DOHH2 (cell line): ENCODE results near the gene RELN.

Experiments
- H3F3A ChIP-seq: fragments of 200-600 bp; sonication (generic), shearing (Covaris generic); 2 replicates; pipeline ENCODE4 v1.6.0; 2016; ENCODE audit warnings: antibody characterized with exemption, mild to moderate bottlenecking; ENCODE audit not compliant: control insufficient read depth, insufficient read depth
- H3K27ac ChIP-seq: fragments of 200-600 bp; sonication (generic); 2 replicates; pipeline ENCODE4 v1.5.1; 2014; ENCODE audit warnings: low read depth, mild to moderate bottlenecking, low read length, moderate library complexity
- H3K27me3 ChIP-seq: fragments of 200-600 bp; sonication (generic); 2 replicates; pipeline ENCODE4 v1.6.1; 2014; ENCODE audit warnings: mild to moderate bottlenecking, low read length, mixed read lengths; ENCODE audit not compliant: control insufficient read depth
- H3K36me3 ChIP-seq: fragments of 200-600 bp; sonication (generic); 2 replicates; pipeline ENCODE4 v1.6.1; 2014; ENCODE audit warnings: mild to moderate bottlenecking, low read length, moderate library complexity, mixed read lengths; ENCODE audit not compliant: control insufficient read depth
- H3K4me1 ChIP-seq: fragments of 200-600 bp; sonication (generic); 2 replicates; pipeline ENCODE4 v1.6.1; 2014; ENCODE audit warnings: mild to moderate bottlenecking, low read length, mixed read lengths; ENCODE audit not compliant: control insufficient read depth
- H3K4me2 ChIP-seq: fragments of 200-600 bp; sonication (generic); 2 replicates; pipeline ENCODE4 v1.6.0; 2014; ENCODE audit warnings: mild to moderate bottlenecking, low read length, moderate library complexity
- H3K4me3 ChIP-seq: fragments of 200-600 bp; sonication (generic); 2 replicates; pipeline ENCODE4 v1.5.1; 2014; ENCODE audit warnings: mild to moderate bottlenecking, low read length, mixed read lengths
- H3K79me2 ChIP-seq: fragments of 200-600 bp; sonication (generic); 2 replicates; pipeline ENCODE4 v1.6.1; 2014; ENCODE audit warnings: mild to moderate bottlenecking, low read length, mixed read lengths; ENCODE audit not compliant: control insufficient read depth
- H3K9me2 ChIP-seq: fragments of 200-600 bp; sonication (generic); replicated peaks from 2 replicates; pipeline ENCODE4 v1.6.1; 2014; ENCODE audit warnings: mild to moderate bottlenecking, low read length, mixed read lengths; ENCODE audit not compliant: control insufficient read depth
- H3K9me3 ChIP-seq: fragments of 200-600 bp; sonication (generic); 2 replicates; pipeline ENCODE4 v1.6.1; 2014; ENCODE audit warnings: antibody characterized with exemption, low read length, mixed read lengths; ENCODE audit not compliant: control insufficient read depth, insufficient read depth
- H4K20me1 ChIP-seq: fragments of 200-600 bp; sonication (generic); 2 replicates; pipeline ENCODE4 v1.6.0; 2014; ENCODE audit warnings: low read depth, mild to moderate bottlenecking, antibody characterized with exemption, low read length, moderate library complexity; ENCODE audit not compliant: control insufficient read depth, insufficient read depth
- EZH2phosphoT487 ChIP-seq: fragments of 200-600 bp; sonication (generic); IDR thresholded peaks from 2 replicates; pipeline ENCODE4 v1.6.1; 2017; ENCODE audit warnings: borderline replicate concordance, mild to moderate bottlenecking, antibody characterized with exemption, low read length, moderate library complexity, mixed read lengths
- TF ChIP-seq, protein P1 (sequence below): fragments of 200-600 bp; sonication (generic); IDR thresholded peaks from one replicate; pipeline ENCODE4 v1.5.1; 2014; ENCODE audit warnings: antibody characterized with exemption, mild to moderate bottlenecking, low read depth, low read length; ENCODE audit not compliant: poor library complexity, severe bottlenecking

Gene RELN

DNA sequence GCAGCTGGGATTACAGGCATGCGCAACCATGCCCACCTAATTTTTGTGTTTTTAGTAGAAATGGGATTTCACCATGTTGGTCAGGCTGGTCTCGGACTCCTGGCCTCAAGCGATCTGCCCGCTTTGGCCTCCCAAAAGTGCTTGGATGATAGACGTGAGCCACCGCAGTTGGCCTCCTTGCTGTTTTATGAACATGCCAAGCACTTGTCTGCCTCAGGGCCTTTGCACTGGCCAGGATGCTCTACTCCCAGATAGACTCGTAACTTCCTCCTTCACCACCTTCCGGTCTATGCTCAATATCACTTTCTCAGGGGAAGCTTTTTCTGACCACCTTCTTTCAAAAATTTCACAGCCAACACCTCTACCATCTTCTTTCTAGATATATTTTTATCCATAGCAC lies 549.8 kb downstream of the RELN start:
- Histone ChIP-seq H3K4me1 (no peaks in the 10 kb centered on the region), H4K20me1 (no peaks in the 10 kb centered on the region), H3K79me2 (no peaks in the 10 kb centered on the region), H3K4me2 (no peak overlapping the region), H3K27ac (no peak overlapping the region), H3K9me3 (no peaks in the 10 kb centered on the region), H3K36me3 (no peaks in the 10 kb centered on the region), H3F3A (no peaks in the 10 kb centered on the region), H3K4me3 (no peak overlapping the region), H3K9me2 (no peaks in the 10 kb centered on the region), H3K27me3 (peaks cover 63% of the 10 kb centered on the region)
- no peak for TF ChIP-seq EZH2phosphoT487
- TF ChIP-seq, protein P1, sequence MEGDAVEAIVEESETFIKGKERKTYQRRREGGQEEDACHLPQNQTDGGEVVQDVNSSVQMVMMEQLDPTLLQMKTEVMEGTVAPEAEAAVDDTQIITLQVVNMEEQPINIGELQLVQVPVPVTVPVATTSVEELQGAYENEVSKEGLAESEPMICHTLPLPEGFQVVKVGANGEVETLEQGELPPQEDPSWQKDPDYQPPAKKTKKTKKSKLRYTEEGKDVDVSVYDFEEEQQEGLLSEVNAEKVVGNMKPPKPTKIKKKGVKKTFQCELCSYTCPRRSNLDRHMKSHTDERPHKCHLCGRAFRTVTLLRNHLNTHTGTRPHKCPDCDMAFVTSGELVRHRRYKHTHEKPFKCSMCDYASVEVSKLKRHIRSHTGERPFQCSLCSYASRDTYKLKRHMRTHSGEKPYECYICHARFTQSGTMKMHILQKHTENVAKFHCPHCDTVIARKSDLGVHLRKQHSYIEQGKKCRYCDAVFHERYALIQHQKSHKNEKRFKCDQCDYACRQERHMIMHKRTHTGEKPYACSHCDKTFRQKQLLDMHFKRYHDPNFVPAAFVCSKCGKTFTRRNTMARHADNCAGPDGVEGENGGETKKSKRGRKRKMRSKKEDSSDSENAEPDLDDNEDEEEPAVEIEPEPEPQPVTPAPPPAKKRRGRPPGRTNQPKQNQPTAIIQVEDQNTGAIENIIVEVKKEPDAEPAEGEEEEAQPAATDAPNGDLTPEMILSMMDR = no peak

- no peak overlapping the region for H3K4me2 ChIP-seq
- TF ChIP-seq, protein P1 = no peak
- TF ChIP-seq EZH2phosphoT487 = no peak
- peaks cover 5% of the 10 kb centered on the region for H3K4me1 ChIP-seq
- H3K4me3 ChIP-seq = no peak overlapping the region
- no peaks in the 10 kb centered on the region for H3F3A ChIP-seq
- H3K36me3 ChIP-seq = no peaks in the 10 kb centered on the region
- no peak overlapping the region for H3K27ac ChIP-seq
- no peaks in the 10 kb centered on the region for H4K20me1 ChIP-seq
- H3K9me3 ChIP-seq = no peaks in the 10 kb centered on the region
- no peaks in the 10 kb centered on the region for H3K9me2 ChIP-seq
- H3K79me2 ChIP-seq = no peaks in the 10 kb centered on the region
- H3K27me3 ChIP-seq = peaks cover 43% of the 10 kb centered on the region
Measured at GRCh38 chr7:103437623-103438022, 551.8 kb downstream of the RELN start.

DNA sequence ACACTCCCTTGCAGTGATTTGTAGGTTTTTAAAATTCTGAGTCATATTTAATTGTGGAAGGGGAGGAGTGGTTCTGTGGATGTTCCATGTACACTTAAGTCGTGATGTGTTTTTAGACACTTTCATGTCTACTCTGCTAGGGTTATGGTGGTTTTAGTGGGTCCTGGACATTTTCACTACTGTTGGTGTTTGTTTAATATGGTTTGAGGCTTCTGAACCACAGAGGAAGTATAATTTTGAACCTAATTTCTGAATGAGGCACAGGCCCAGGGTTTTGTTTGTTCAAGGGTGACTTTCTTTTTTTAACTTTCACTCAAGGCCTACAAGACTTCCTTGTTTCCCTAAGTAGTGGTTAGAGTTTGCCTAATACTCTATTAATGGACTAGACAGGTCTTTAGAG lies 556.7 kb downstream of the RELN start:
- Histone ChIP-seq H3K27me3 (peaks cover 17% of the 10 kb centered on the region), H3K4me3 (no peak overlapping the region), H3K9me2 (no peaks in the 10 kb centered on the region), H3K79me2 (no peaks in the 10 kb centered on the region), H3K36me3 (no peaks in the 10 kb centered on the region), H4K20me1 (no peaks in the 10 kb centered on the region), H3K27ac (no peak overlapping the region), H3F3A (no peaks in the 10 kb centered on the region), H3K4me1 (peaks cover 7% of the 10 kb centered on the region), H3K9me3 (no peaks in the 10 kb centered on the region), H3K4me2 (no peak overlapping the region)
- TF ChIP-seq, protein P1 = no peak
- no peak for TF ChIP-seq EZH2phosphoT487

- peaks cover 19% of the 10 kb centered on the region for H3K27me3 ChIP-seq
- no peaks in the 10 kb centered on the region for H3K36me3 ChIP-seq
- H3K4me3 ChIP-seq = no peak overlapping the region
- H3K79me2 ChIP-seq = no peaks in the 10 kb centered on the region
- TF ChIP-seq, protein P1 = no peak
- no peak for TF ChIP-seq EZH2phosphoT487
- H3K27ac ChIP-seq = no peak overlapping the region
- H3K9me2 ChIP-seq = no peaks in the 10 kb centered on the region
- H4K20me1 ChIP-seq = no peaks in the 10 kb centered on the region
- no peaks in the 10 kb centered on the region for H3K4me1 ChIP-seq
- no peak overlapping the region for H3K4me2 ChIP-seq
- H3K9me3 ChIP-seq = no peaks in the 10 kb centered on the region
- no peaks in the 10 kb centered on the region for H3F3A ChIP-seq
Measured at GRCh38 chr7:103425177-103425576, 564.3 kb downstream of the RELN start.
